Kidney epithelial cell (primary cell): Measurements from ENCODE around the gene FOXO6. TPM values are rescaled to one million over a fixed set of nuclear protein-coding genes. Genes with fewer than 3 reads are reported as not detected.

Source experiments
- DNase-seq: peaks from one replicate; pipeline ENCODE4 v3.0.0-alpha.2; 2010; ENCODE audit warnings: low read depth
- H3K27me3 ChIP-seq: 2 replicates; pipeline ENCODE4 v1.6.0; 2011; ENCODE audit warnings: low read length; ENCODE audit not compliant: control insufficient read depth, insufficient read depth
- H3K36me3 ChIP-seq: 2 replicates; pipeline ENCODE4 v1.5.1; 2011; ENCODE audit warnings: low read length; ENCODE audit not compliant: control insufficient read depth, insufficient read depth
- H3K4me3 ChIP-seq: 2 replicates; pipeline ENCODE4 v1.5.1; 2011; ENCODE audit warnings: low read depth, mild to moderate bottlenecking, control low read depth, low read length
- total RNA-seq: library from RNA; depleted of rRNA; stranded (reverse); fragments of >200 nt; gene quantifications from 2 replicates; pipeline ENCODE4 v1.2.3, GENCODE V29; 2015
- TF ChIP-seq, protein P1 (sequence below): IDR thresholded peaks from 2 replicates; pipeline ENCODE4 v1.5.1; 2011; ENCODE audit warnings: mild to moderate bottlenecking, moderate library complexity, low read length, control low read depth, inconsistent platforms; ENCODE audit not compliant: insufficient read depth, poor library complexity, severe bottlenecking

Gene FOXO6
- total RNA-seq, 1 donor from 2014 or later: 0.67 TPM

DNA sequence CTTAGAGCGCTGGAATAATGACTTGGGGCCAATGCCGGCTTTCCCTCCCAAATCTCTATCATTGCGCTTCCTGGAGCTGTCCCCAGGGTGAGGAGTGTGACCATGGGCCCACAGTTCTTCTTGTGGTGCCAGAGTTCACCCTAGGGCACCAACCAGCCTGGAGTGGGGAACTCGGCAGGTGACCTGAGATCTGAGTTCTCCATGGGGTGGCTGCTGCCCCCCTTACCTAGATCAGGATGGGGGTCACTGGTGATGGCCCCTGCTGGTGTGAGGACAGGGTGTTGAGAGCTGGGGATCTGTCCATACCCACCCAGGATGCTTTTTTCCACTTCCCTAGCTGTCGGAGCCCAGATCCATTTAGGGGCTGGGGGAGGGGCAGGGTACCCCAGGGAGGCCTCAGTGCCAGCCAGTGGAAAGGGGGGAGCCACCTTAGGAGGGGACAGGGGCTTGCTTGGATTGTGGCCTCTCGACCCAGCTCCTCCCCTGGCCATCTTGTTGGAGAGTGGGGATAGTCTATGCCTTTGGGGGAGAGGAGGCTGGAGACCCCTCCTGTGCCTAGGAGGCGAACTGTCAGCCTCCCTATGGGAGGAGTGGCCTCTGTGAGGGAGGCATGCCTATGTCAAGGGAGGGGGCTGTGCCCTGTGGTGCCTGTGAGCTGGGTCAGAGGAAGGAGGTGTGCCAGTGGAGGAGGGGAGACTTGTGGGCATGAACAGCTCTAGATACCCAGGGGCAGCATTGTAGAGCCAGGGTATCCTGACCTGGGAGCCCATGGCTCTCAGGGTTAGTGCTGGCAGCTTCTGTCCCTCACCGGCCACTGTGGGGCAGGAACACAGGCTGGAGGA lies 1.7 kb downstream of the FOXO6 start:
- TF ChIP-seq, protein P1, sequence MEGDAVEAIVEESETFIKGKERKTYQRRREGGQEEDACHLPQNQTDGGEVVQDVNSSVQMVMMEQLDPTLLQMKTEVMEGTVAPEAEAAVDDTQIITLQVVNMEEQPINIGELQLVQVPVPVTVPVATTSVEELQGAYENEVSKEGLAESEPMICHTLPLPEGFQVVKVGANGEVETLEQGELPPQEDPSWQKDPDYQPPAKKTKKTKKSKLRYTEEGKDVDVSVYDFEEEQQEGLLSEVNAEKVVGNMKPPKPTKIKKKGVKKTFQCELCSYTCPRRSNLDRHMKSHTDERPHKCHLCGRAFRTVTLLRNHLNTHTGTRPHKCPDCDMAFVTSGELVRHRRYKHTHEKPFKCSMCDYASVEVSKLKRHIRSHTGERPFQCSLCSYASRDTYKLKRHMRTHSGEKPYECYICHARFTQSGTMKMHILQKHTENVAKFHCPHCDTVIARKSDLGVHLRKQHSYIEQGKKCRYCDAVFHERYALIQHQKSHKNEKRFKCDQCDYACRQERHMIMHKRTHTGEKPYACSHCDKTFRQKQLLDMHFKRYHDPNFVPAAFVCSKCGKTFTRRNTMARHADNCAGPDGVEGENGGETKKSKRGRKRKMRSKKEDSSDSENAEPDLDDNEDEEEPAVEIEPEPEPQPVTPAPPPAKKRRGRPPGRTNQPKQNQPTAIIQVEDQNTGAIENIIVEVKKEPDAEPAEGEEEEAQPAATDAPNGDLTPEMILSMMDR: no peak
- H3K27me3 ChIP-seq: peaks cover 29% of the 10 kb centered on the region
- DNase-seq: no peak

DNA sequence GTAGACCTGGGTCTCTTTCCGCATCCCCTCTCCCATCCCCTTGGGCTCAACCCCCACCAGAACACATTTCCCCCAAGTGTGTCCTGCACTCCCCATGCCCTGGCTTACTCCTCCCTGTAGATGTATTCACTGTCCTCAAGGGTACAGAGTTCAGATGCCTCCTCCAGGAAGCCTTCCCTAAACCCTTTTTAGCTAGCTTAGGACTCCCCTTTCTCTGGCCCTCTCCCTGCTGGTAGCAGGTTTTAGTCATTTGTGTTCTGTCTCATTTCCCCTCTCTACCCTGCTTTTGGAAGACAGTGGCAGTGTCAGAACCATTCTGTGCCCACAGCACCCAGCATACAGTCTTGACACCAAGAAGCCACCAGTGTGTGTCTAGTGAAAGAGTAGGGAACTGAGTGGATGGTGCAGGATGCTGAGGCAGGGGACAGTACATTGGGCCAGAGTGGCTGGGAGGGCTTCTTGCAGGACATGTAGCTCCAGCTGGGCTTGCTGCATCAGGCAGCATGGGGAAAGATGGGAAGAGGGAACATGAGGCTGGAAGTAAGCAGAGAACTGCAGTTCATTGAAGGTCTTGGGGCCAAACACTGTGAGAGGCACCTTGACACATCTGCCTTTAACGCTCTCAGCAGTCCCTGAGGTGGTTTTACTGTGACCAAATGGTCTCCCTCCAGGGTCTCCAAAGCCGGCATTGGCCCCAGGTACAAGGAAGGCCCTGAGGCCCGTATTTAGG lies 2.5 kb downstream of the FOXO6 start:
- Histone ChIP-seq H3K4me3 (no peak overlapping the region), H3K27me3 (peaks cover 29% of the 10 kb centered on the region), H3K36me3 (no peaks in the 10 kb centered on the region)
- DNase-seq: no peak
- TF ChIP-seq, protein P1: no peak

More for the DNA sequence above, 1.7 kb downstream of the FOXO6 start:
- Histone ChIP-seq H3K36me3 (no peaks in the 10 kb centered on the region), H3K4me3 (peak overlapping the region; percentile 39)

DNA sequence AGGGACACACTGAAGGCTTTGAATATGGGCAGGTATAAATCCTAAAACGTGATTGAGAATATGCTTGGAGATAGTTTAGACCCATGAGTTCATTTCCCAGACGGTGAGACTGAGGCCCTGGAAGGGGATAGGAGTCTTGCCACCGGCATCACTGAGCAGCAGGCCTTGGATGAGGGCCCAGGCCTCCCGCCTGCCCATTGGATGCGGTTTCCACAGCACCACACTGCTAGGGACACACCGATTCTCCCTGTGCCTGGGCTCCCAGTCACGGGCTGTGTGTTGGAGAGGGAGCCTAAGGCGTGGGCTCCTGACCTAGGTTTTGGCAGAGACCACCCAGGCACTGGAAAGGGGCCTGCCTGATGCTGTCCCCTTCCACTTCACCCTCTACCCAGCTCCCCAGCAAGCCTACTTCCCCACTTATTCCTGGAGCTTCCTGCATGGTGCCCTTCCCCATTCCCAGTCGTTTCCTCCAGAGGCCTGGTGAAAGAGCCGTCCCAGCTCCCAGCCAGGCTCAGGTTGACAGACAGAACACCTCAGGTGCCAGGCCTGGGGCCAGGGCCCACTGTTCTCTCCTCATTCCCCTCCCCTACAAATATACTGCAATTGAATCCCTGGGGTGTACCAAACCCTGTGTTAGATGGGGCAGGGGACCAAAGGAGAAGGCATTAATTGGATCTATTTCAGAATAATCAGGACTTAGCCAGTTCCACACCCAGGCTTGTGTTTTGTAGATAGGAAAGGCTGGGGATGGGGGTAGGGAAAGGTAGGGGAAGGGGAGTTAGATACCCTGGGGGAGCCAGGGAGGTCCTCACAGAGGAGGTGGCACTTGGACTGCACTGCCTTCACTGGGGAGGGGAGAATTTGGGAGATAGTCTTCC lies 3.4 kb downstream of the FOXO6 start:
- no peaks in the 10 kb centered on the region for H3K36me3 ChIP-seq
- peaks cover 29% of the 10 kb centered on the region for H3K27me3 ChIP-seq
- H3K4me3 ChIP-seq: no peak overlapping the region
- DNase-seq: no peak
- TF ChIP-seq, protein P1: no peak

DNA sequence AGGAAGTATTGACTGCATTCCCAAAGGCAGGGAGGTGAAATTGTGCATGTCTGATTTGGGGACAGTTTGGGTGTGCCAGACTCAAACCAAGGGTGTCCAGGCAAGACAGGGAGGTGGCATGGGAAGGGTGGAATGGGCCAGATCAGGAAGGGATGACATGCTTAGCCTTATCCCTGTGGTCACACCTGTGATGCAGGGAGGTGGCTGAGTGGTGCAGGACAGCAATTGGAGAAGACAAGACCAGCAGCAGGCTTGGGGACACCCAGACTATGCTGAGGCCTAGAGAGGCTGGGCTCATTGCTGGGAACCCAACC lies 4.0 kb downstream of the FOXO6 start:
- Histone ChIP-seq H3K4me3 (no peak overlapping the region), H3K36me3 (no peaks in the 10 kb centered on the region), H3K27me3 (peaks cover 29% of the 10 kb centered on the region)
- no peak for DNase-seq
- TF ChIP-seq, protein P1: no peak

DNA sequence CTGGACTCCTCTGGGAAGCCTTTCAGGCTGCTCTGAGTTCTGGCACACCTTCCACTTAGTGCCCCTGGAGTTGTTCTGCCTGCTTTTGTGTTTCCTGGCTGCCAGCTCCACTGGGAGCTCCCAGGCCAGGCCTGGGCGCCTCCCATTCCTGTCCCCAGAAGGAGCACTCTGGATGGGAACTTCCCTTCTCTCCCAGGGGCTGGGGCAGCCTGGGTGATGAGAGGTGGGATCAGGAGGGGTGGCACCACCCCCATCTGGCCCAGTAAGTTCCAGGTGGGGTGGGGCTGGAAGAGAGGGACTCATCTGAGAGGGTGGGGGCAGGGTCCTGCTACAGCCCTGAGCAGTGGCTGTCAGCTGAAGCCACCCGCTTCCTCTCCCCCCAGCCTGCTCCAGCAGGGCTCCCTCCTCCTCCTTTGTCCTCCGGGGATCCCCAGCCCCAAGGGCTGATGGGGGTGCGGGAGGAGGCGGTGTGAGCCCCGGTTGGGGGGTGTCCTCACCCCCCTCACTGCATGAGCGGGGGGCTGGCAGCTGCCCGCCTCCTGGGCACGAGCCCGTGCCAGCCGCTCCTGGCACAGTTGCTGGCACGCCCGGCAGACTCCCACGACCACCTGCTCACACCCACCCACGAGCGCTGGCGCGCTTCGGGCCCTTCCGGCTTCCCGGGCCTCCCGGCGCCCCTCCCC lies 4.7 kb downstream of the FOXO6 start:
- H3K27me3 ChIP-seq: peaks cover 29% of the 10 kb centered on the region
- H3K36me3 ChIP-seq: no peaks in the 10 kb centered on the region
- DNase-seq: no peak
- H3K4me3 ChIP-seq: peak overlapping the region; percentile 40
- TF ChIP-seq, protein P1: no peak
